NCI-H446 (cell line): ENCODE results near the gene CTAGE1.
"Not testable (repeated sequence)": the region's sequence is repeated elsewhere in the genome, so short reads cannot be mapped to it uniquely, and the experiment has no call there.

Experiments used
- DNase-seq, 2 experiments: peaks; one replicate each; lab custom pipeline; 2025; lab: John Stamatoyannopoulos, UW

Gene CTAGE1, protein sequence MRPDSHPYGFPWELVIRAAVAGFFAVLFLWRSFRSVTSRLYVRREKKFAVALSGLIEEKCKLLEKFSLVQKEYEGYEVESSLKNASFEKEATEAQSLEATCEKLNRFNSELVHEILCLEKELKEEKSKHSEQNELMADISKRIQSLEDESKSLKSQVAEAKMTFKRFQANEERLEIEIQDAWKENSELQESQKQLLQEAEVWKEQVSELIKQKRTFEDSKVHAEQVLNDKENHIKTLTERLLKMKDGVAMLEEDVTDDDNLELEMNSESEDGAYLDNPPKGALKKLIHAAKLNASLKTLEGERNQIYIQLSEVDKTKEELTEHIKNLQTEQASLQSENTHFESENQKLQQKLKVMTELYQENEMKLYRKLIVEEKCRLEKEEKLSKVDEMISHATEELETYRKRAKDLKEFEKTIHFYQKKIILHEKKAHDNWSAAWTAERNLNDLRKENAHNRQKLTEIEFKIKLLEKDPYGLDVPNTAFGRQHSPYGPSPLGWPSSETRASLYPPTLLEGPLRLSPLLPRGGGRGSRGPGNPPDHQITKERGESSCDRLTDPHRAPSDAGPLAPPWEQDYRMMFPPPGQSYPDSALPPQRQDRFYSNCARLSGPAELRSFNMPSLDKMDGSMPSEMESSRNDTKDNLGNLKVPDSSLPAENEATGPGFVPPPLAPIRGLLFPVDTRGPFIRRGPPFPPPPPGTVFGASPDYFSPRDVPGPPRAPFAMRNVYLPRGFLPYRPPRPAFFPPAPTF

DNA sequence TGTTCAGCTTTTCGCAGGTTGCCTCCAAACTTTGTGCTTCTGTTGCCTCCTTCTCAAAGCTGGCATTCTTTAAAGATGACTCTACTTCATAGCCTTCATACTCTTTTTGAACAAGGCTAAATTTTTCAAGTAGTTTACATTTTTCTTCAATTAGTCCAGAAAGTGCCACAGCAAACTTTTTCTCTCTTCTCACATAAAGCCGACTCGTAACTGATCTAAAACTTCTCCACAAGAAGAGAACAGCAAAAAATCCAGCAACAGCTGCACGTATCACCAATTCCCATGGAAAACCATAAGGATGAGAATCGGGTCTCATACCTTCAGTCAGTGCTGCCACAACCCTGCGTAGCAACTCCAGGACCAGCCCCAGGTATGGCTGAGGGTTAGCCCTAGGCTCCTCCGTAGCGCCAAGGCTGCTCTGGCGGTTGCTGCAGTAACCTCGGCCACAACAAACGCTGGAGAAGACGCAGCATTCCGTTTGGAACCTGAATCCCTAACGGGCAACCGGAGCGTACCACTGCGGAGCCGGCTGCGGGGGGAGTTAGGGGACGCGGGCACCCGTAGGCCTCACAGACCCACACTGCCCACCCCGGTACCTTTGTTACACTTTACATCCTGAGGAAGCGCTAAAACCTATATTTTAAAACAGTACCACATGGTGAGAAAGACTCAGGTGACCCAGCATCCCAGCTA, at the start of gene CTAGE1:
TSS of gene CTAGE1 (minus strand) at position 420 of the 693 bp plus-strand sequence. CDS start at position 316, 104 bp downstream.
- DNase-seq, result no peak

DNA sequence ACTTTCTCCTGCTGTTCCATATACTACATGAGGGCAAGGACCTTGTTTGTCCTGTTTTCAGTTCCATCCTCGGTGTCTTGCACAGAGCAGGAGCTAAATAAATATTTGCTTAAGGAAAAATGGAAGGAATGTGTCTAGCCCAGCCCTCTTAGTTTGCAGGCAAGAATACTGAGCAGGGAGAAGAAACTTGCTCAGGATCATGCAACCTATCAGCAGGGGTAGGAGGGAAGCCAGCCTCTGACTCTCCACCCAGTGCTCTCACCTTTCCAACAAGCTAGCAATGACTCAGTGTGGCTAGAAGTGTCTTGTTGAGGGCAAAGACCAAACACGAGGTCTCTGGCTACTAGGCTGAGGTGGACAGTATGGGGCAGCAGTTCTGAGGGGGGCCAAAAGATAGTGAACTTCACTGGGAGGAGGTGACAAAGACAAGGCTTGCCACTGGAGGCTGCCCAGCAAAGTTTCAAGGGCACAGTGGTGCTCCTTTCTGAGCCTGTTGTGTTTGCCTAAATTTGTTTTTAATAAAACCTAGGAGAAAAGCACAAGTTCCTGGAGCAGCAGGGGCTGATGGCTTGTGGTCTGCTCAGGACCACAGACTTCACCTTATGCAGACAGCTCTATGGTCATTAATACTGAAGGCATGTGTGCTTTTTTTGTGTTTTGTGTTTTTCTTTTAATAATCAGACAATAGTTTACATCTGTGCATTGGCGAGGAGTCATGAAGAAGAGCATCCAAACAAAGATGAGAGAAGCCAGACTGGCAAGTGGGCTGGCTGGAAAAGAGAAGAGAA, 49.1 kb upstream of the CTAGE1 start:
- DNase-seq, result no peak

DNA sequence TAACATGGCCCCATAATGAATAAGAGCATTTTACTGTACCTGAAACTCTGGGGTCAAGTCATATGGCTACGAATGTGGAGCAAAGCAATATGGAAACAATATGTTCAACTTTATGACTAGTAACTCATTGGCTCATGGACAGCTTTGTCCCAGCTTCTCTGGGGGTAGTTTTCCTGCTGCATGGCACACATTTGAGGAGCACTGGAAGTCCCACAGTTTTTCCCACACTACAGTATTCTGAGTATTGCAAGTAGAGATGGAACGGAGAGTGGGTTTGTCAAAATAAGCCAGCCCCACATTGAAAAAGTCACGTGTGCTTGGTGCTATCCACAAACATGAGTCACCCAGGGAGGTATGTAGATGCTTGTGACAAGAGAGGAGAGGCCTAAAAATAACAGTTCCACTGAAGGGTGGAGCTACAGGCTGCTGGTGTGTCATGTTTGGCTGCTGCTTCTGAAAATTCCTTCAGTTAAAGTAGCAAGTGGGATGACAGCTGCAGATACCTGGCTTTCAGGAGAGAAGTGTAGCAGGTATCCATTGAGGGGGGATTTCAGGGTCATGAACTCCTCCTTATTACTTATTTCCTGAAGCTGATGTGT, 48.2 kb upstream of the CTAGE1 start:
- no peak for DNase-seq

DNA sequence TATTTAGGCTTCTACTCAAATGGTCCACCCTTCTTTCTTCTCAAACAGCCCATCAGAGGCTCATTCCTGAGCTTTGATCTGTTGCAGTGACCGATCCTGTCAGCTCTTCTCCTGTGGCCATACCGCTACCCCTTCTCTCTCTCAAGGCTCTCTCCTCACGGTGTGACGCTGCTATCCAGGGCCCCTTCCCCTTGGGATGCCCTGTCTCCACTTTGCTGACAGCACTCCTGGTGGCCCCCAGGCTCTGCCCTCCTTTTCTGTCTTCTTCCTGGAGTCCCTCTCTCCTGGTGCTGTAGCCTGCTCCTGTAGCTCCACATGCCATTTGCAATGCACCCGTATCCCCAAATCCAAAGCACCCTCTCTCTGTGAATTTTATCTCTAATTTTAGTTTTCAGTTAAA, 45.4 kb upstream of the CTAGE1 start:
- no peak for DNase-seq

DNA sequence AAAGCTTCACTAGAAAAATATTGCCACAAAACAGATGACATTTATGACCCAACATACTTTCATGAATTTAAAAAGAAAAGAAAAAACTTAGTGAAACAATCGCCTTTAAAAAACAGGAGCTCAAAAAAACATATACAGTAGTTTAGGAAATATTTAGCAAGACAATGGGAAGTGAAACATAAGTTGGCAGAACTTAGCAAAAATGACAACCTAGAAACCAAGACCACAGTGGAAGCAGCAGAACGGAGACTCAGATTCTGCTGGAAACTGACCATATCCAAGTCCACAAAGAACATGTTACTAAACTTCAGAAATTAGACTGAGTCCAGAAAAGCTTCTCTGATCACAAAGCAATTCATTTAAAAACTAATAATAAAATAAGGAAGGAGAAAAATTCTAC, 41.8 kb upstream of the CTAGE1 start:
- no peak for DNase-seq

DNA sequence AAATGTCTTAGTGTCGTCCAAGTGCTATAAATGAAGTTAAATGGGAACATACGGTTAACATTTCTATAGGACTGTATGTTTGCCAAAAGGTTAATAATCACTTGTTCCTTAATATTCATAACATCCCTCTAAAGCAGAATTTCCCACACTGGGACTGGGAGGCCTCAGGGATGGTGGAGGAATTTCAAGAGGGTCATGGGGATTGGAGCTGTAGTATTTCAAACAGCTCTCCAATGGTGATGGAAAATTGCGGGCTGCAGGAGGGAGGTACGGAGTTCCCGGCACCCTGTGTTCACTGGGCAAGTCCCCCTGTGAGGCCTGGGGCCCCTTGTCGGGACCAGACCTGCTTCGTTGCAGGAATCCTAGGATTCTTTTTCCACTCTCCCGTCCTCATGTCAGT, 39.8 kb upstream of the CTAGE1 start:
- no peak for DNase-seq

DNA sequence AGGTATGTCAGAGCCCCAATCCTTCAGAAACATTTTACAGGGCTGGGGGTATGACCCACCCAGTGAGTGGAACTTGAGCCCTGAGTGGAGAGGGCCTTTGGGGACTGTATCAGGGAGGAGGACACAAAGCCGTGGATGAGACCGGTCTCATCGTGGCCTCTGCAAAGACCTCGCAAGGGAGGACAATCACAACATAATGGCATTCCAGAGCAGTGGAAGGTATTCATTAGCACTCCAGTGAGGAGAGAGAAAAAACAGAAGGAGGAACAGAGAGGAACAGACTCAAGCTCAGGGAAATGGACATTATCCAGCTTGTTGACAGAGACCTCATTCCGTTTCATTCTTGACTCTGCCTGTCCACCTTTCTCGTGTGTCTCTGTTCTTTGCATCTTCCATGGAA, 38.8 kb upstream of the CTAGE1 start:
- DNase-seq, result no peak

DNA sequence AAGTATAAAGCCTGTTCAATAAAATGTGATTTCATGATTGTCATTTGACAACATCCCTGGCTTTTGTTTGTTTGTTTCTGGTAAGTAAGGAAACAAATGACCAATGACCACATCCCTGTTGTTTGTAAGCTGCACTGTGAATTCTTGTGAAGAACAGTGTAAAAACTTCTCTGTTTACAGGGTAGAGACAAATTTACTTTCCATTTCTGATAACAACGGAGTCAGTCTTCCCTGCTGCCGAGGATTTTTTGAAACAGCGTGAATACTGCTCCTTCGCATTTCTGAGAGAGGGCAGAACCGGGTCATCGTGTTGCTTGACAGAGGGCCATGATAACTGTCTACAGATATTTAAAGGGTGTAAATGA, 38.4 kb upstream of the CTAGE1 start:
- no peak for DNase-seq

DNA sequence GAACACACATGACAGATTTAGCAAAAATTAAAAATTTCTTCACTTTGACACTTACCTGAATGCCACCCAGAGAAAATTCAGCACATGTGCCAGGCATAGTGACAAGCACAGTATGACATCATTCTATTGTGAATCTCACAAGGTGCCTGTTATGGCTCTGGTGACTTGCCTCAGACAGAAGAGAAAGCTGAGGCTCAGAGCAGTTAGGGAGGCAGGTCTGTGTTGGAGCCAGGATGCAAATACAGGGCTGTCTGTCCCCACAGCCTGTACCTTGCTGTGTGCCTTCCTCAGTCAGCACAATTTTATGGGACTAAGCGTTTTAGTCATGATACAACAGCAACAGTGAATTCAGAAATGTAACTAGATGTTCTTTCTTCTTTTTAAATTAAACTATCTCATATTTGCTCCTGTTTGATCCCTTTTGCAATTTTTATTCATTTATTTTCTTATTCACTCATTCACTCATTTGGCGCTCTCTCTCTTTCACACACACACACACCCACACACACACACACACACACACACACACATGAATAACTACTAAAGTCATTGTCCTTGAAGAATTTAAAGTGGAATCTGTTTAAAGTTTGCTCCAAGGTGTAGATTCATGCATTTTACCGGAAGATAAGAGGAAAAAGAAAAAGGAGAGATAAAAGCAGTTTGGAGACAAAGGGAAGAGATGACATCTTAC, 37.9 kb upstream of the CTAGE1 start:
- DNase-seq, result no peak

DNA sequence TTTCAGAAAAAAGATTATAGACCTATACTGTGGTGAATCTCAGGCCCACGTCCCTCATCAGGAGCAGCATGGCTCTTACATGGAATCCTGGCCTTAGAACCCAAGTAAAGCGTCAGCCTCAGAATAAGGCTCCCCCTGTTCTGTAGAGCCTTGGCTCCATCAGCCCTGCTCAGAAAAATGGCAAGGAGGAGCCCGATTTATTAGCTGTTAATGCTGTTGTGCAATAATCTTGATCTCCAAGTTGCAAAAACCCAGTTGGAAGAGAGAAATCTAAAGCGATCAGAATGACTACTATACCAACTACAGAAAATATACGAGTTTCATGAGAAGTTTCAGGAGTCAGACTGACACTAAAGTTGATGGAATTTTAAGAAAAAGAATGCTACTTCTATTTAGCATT, 35.6 kb upstream of the CTAGE1 start:
- no peak for DNase-seq

DNA sequence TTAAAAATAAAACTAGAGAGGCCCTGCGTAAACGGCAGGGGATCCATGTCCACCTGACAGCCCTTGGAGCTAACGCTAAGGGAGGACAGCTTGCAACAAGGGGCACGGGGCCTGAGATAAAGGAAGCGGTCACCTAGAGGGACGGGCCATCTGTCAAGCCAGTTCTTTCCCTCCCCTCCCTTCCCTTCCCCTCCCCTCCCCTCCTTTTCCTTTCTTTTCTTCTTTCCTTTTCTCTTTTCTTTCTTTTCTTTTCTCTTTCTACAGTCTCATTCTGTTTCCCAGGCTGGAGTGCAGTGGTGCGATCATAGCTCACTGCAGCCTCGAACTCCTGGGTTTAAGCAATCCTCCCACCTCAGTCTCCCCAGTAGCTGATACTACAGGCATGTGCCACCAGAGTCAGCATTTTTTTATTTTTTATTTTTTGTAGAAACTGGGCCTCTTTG, 34.5 kb upstream of the CTAGE1 start:
- DNase-seq, result no peak

DNA sequence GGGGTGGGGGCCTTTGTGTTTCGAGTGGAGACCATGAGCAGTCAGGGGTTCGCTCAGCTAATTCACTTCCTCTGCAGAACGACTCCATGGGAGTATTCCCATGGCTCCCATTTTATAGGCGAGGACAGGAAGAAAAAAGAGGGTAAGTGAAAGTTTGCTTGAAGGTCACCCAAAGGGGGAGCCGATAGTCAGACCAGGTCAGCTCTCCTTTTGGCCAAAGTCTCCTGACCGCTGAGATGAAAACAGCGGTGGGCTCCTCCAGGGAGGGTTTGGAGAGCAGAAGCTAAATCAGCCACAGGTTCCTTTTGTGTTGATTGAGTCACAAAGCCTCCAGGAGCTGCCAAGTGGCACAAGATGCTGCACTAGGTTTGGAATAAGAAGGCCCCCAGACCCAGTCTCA, 34.1 kb upstream of the CTAGE1 start:
- DNase-seq, result no peak

DNA sequence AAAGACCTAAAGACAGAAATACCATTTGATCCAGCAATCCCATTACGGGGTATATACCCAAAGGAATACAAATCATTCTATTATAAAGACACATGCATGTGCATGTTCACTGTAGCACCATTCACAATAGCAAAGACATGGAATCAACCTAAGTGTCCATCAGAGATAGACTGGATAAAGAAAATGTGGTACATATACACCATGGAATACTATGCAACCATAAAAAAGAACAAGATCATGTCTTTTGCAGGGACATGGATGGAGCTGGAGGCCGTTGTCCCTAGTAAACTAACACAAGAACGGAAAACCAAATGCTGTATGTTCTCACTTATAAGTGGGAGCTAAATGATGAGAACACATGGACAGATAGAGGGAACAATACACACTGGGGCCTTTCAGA, 33.1 kb upstream of the CTAGE1 start:
- DNase-seq, result not testable (repeated sequence)

DNA sequence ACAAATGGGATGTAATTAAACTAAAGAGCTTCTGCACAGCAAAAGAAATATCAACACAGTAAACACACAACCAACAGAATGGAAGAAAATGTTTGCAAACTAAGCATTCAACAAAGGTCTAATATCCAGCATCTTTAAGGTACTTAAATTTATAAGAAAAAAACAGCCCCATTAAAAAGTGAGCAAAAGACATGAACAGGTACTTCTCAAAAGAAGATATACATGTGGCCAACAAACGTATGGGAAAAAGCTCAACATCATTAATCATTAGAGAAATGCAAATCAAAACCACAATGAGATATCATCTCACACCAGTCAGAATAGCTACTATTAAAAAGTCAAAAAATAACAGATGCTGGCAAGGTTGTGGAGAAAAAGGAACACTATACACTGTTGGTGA, 32.6 kb upstream of the CTAGE1 start:
- not testable (repeated sequence) for DNase-seq

DNA sequence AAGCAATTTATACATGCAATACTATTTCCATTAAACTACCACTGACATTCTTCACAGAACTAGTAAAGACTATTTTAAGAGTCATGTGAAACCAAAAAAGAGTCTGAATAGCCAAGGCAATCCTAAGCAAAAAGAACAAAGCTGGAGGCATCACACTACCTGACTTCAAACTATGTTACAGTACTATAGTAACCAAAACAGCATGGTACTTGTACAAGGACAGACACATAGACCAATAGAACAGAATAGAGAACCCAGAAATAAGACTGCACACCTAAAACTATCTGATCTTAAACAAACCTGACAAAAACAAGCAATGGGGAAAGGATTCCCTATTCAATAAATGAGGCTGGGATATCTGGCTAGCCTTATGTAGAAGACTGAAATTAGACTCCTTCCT, 32.0 kb upstream of the CTAGE1 start:
- DNase-seq, result not testable (repeated sequence)

DNA sequence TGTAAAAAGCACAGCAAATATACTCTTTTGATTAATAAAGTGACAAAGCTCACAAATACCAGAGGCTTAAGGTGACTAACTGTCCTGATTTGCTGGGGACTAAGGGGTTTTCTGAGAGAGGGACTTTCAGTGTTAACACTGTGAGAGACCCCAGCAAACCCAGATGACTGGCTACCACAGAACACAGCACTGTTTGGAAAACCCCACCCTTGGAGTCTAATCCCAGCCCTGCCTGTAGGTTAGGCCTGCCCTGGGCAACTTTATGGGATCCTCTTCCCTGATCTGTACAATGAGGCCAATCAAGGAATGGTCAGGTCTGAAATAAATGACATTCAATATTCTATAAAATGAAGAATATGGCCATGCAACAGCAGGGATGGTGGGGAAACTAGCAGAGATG, 30.5 kb upstream of the CTAGE1 start:
- DNase-seq, result no peak

DNA sequence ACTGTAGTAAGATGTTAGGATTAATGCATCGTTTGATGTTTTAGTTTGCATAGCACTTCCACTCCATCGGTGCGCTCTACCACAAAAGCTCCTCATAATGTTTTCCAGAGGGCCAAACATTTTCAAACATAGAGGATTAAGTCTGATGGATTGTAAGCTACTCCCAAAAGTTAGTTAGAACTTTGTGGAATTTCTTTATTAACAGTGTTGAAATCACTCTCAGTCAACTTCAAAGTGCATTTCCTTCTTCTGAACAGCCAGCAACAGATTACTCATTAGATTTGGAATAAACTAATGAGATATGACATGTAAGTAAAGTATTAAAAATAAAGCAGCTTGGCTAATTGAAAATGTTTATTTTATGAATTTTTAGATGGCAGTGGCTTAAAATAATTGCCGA, 30.1 kb upstream of the CTAGE1 start:
- DNase-seq, result no peak

DNA sequence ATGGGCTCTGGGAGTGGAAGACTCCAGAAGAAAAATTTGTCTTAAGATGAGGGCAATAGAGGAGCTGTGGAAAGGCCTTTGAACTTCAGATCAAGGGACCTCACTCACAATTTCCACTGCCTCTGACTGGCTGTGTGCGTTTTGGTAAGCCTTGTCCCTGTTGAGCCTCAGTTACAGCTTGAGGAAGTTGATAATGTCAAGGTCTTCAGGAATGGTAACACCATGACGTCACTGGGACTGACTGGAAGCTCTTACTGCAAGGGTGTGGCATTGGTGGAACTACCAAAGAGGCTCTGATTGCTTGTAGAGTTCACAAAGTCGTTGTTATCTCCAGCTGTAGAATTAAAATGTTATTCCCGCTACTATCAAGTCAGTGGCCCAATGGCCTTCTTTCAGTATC, 29.2 kb upstream of the CTAGE1 start:
- DNase-seq, result no peak

DNA sequence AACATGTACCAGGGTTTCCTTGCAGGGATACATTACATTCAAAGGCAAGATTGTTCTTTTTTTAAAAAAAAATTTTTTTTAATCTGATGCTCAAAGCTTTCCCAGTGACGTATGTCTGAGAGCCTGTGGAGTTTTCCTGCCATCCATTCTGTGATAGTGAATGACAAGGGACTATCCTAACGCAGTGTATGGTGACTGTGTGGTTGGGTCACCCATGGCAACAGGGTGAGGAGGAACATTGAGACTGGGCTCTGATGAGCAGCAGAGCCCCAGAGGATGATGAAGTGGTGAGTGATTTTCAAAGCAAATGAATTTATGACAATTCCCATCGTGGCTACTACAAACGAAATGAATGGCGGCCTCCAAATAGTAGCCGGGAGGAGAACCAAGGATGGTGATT, 28.6 kb upstream of the CTAGE1 start:
- no peak for DNase-seq

DNA sequence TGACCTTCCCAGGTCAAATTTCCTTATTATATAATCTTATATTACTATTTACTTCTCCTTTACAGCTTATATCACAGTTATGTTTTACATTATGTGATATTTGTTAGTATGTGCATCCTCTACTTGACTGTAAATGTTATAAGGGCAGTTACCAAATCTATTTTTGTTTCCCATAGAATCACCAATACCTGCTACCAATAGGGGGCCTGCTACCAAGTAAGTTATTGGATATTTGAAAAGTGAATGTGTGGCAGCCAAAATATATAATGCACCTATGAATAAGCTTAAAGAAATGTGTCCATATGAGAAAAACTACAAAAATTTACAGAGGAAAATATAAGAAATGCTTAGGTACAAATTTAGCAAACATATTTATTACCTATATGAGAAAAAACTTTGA, 23.9 kb upstream of the CTAGE1 start:
- no peak for DNase-seq

DNA sequence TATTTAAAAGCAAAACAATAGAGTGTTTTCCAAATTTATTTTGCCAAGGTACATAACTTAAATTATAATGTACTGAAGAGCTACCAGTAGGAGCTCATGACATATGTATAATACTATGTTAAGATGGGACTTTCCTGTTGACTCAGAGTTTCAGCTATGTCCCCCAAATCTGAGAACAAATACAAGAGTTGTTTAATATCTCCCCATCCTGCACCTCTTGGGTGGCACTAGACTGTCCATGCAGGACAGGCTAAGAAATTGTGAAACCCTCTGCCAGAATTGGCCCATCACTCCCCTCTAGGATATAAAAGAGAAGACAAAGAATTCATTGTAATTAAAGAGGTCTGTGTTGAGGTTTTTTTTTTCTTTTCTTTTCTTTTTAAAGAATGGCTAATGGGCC, 21.7 kb upstream of the CTAGE1 start:
- no peak for DNase-seq
